Adipocyte (in vitro differentiated cells): Measurements from ENCODE around the gene TRMT61A.

Experiments
- DNase-seq: peaks from one replicate; pipeline ENCODE4 v3.0.0-alpha.2; 2015; ENCODE audit warnings: low read depth
- H3K27me3 ChIP-seq: replicated peaks from 2 replicates; pipeline ENCODE4 v1.7.0; 2013; ENCODE audit warnings: mild to moderate bottlenecking, low read length, moderate library complexity; ENCODE audit not compliant: control insufficient read depth, insufficient read depth
- H3K36me3 ChIP-seq: 2 replicates; pipeline ENCODE4 v1.7.0; 2013; ENCODE audit warnings: low read length, mild to moderate bottlenecking, moderate library complexity; ENCODE audit not compliant: control insufficient read depth, insufficient read depth, severe bottlenecking
- H3K4me1 ChIP-seq: 2 replicates; pipeline ENCODE4 v1.7.0; 2013; ENCODE audit warnings: mild to moderate bottlenecking, low read length, moderate library complexity; ENCODE audit not compliant: control insufficient read depth, insufficient read depth
- H3K4me3 ChIP-seq: 2 replicates; pipeline ENCODE4 v1.7.0; 2013; ENCODE audit warnings: mild to moderate bottlenecking, low read length, moderate library complexity
- H3K9ac ChIP-seq: 2 replicates; pipeline ENCODE4 v1.7.0; 2013; ENCODE audit warnings: mild to moderate bottlenecking, low read length, moderate library complexity
- H3K9me3 ChIP-seq: 2 replicates; pipeline ENCODE4 v1.7.0; 2013; ENCODE audit warnings: mild to moderate bottlenecking, low read length, moderate library complexity; ENCODE audit not compliant: control insufficient read depth

Gene TRMT61A

DNA sequence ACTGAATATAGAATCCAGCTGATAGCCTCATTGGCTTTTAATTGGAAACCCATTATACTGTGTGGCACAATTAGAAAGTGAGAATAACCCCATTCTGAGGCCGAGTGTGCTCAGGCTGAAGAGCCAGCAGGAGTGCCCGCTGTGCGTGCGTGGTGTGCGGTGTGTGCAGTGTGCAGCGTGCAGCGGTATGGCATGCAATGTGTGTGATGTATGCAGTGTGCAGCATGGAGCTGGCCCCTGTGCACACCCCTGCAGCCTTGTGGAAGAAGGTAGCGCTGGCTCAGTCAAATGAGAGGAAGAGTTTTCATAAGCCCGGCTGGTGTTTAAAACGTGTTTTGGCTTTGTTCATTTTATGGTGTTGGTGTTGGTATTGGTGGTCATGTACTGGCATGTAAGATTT is 29.3 kb upstream of the TRMT61A start:
- Histone ChIP-seq H3K4me1 (peaks cover 36% of the 10 kb centered on the region), H3K9me3 (no peaks in the 10 kb centered on the region), H3K4me3 (no peak overlapping the region), H3K36me3 (peaks cover 62% of the 10 kb centered on the region), H3K27me3 (no peaks in the 10 kb centered on the region), H3K9ac (peak overlapping the region; percentile 6)
- no peak for DNase-seq

GRCh38 chr14:103500148-103500990 is 28.6 kb upstream of the TRMT61A start:
- no peaks in the 10 kb centered on the region for H3K27me3 ChIP-seq
- H3K9ac ChIP-seq = peak overlapping the region; percentile 70
- H3K36me3 ChIP-seq = peaks cover 62% of the 10 kb centered on the region
- H3K4me1 ChIP-seq = peaks cover 30% of the 10 kb centered on the region
- DNase-seq = peak; percentile 96
- no peaks in the 10 kb centered on the region for H3K9me3 ChIP-seq
- H3K4me3 ChIP-seq = no peak overlapping the region

GRCh38 chr14:103501041-103501870 is 27.7 kb upstream of the TRMT61A start:
- Histone ChIP-seq H3K4me3 (no peak overlapping the region), H3K4me1 (peaks cover 24% of the 10 kb centered on the region), H3K27me3 (no peaks in the 10 kb centered on the region), H3K9me3 (no peaks in the 10 kb centered on the region), H3K36me3 (peaks cover 67% of the 10 kb centered on the region), H3K9ac (peak overlapping the region; percentile 70)
- no peak for DNase-seq

GRCh38 chr14:103501921-103502669 is 26.9 kb upstream of the TRMT61A start:
- no peaks in the 10 kb centered on the region for H3K27me3 ChIP-seq
- H3K9me3 ChIP-seq = no peaks in the 10 kb centered on the region
- peaks cover 68% of the 10 kb centered on the region for H3K36me3 ChIP-seq
- no peak overlapping the region for H3K4me3 ChIP-seq
- H3K9ac ChIP-seq = no peak overlapping the region
- H3K4me1 ChIP-seq = peaks cover 21% of the 10 kb centered on the region
- DNase-seq = no peak

- H3K4me3 ChIP-seq = no peak overlapping the region
- no peak overlapping the region for H3K9ac ChIP-seq
- H3K27me3 ChIP-seq = no peaks in the 10 kb centered on the region
- DNase-seq = no peak
- H3K4me1 ChIP-seq = peaks cover 13% of the 10 kb centered on the region
- H3K36me3 ChIP-seq = peaks cover 76% of the 10 kb centered on the region
- H3K9me3 ChIP-seq = no peaks in the 10 kb centered on the region
Measured at GRCh38 chr14:103502877-103503276, 26.1 kb upstream of the TRMT61A start.

DNA sequence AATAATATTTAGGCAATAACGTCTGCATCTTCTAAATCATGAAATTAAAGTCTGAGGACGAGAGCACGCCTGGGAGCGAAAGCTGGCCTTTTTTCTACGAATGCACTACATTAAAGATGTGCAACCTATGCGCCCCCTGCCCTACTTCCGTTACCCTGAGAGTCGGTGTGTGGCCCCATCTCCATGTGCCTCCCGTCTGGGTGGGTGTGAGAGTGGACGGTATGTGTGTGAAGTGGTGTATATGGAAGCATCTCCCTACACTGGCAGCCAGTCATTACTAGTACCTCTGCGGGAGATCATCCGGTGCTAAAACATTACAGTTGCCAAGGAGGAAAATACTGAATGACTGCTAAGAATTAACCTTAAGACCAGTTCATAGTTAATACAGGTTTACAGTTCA is 25.7 kb upstream of the TRMT61A start:
- H3K4me3 ChIP-seq = no peak overlapping the region
- peaks cover 74% of the 10 kb centered on the region for H3K36me3 ChIP-seq
- peaks cover 12% of the 10 kb centered on the region for H3K4me1 ChIP-seq
- no peaks in the 10 kb centered on the region for H3K27me3 ChIP-seq
- H3K9me3 ChIP-seq = no peaks in the 10 kb centered on the region
- DNase-seq = no peak
- H3K9ac ChIP-seq = no peak overlapping the region

GRCh38 chr14:103504991-103505565 is 23.9 kb upstream of the TRMT61A start:
- Histone ChIP-seq H3K4me1 (peaks cover 8% of the 10 kb centered on the region), H3K4me3 (no peak overlapping the region), H3K9ac (no peak overlapping the region), H3K36me3 (peaks cover 76% of the 10 kb centered on the region), H3K9me3 (no peaks in the 10 kb centered on the region), H3K27me3 (no peaks in the 10 kb centered on the region)
- no peak for DNase-seq

GRCh38 chr14:103507751-103508150 is 21.2 kb upstream of the TRMT61A start:
- Histone ChIP-seq H3K9me3 (no peaks in the 10 kb centered on the region), H3K36me3 (peaks cover 64% of the 10 kb centered on the region)
- DNase-seq = no peak

DNA sequence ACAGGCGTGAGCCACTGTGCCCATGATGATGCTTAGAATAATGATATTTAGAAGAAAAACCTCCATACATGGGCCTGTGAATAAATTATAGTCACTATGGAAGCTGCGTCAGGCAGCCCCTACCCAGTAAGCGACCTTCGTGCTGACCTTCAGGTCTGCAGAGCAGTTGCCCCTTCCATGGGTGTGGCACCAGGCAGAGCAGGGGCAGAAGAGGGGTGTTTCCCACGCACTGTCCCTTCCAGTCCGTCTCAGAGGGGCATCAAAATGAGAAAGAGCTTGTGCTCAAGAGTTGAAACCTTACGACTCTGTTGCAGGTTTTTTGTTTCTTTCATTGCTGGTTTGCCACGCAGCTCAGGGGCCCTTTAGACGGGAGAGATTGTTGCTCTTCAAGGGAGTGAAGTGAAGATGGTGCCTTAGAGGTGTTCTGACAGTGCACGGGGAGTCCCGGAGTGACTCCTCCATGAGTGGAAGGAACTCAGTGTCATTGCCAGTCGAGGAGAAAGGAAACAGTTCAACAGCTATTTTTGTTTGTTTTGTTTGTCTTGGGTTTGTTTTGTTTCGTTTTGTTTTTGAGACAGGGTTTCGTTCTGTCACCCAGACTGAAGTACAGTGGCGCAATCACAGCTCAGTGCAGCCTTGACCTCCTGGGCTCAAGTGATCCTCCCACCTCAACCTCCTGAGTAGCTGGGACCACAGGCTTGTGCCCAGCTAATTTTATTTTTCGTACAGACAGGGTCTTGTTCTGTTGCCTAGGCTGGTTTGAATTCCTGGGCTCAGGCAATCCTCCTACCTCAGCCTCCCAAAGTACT is 20.3 kb upstream of the TRMT61A start:
- Histone ChIP-seq H3K9me3 (no peaks in the 10 kb centered on the region), H3K27me3 (no peaks in the 10 kb centered on the region), H3K9ac (no peak overlapping the region), H3K4me3 (no peak overlapping the region), H3K36me3 (peaks cover 54% of the 10 kb centered on the region), H3K4me1 (peaks cover 14% of the 10 kb centered on the region)
- DNase-seq = no peak

More at GRCh38 chr14:103507751-103508150, 21.2 kb upstream of the TRMT61A start:
- Histone ChIP-seq H3K4me1 (peaks cover 5% of the 10 kb centered on the region), H3K4me3 (no peak overlapping the region), H3K9ac (no peak overlapping the region), H3K27me3 (no peaks in the 10 kb centered on the region)
